ENCODE results near the gene TDRD7.

The TDRD7 gene

GRCh38 chr9:97480174-97480573 lies 68.3 kb downstream of the TDRD7 start:
- H2BK15ac ChIP-seq (ENCODE audit: low read length), result no peak overlapping the region
- no peak overlapping the region for H3K9ac ChIP-seq (ENCODE audit: low read depth, low read length, poor library complexity)
- no peak overlapping the region for H3K18ac ChIP-seq (ENCODE audit: low read length)
- no peak overlapping the region for H3K4me2 ChIP-seq (ENCODE audit: insufficient read depth, low read length, poor library complexity, severe bottlenecking)
- DNase-seq (ENCODE audit: low spot score), result no peak
- no peaks in the 10 kb centered on the region for H3K79me1 ChIP-seq (ENCODE audit: low read depth, low read length)
- H3K4me1 ChIP-seq (ENCODE audit: control insufficient read depth in 2 of 2, insufficient read depth in 1 of 2, low read depth in 1 of 2, low read length in 2 of 2), result no peaks in the 10 kb centered on the region
- H3K36me3 ChIP-seq (replicated peaks in 1 of 2; ENCODE audit: control insufficient read depth in 2 of 2, insufficient read depth in 2 of 2, low read length in 2 of 2), result no peaks in the 10 kb centered on the region
- H2AK5ac ChIP-seq (ENCODE audit: low read depth, low read length), result no peak overlapping the region
- peaks cover 0 to 2% (median 0%) of the 10 kb centered on the region in 3 experiments for H3K27me3 ChIP-seq (ENCODE audit: control insufficient read depth in 3 of 3, insufficient read depth in 3 of 3, low read depth in 1 of 3, low read length in 3 of 3)
- H3K14ac ChIP-seq (ENCODE audit: low read length), result no peak overlapping the region
- H2BK120ac ChIP-seq (ENCODE audit: low read depth, low read length), result no peak overlapping the region
- no peak overlapping the region for H3K4ac ChIP-seq (ENCODE audit: low read length)
- no peak overlapping the region for H2AFZ ChIP-seq (ENCODE audit: low read length)
- no peak overlapping the region for H2BK5ac ChIP-seq (ENCODE audit: low read length)
- no peak overlapping the region for H4K8ac ChIP-seq (ENCODE audit: low read depth, low read length)
- H3K23ac ChIP-seq (ENCODE audit: low read depth, low read length, poor library complexity), result no peak overlapping the region
- no peak overlapping the region for H3K4me3 ChIP-seq (ENCODE audit: low read length in 2 of 2)
- WGBS, 2 donors (ENCODE audit: extremely low coverage in 2 of 2, insufficient read length in 2 of 2, insufficient replicate concordance in 1 of 2), result no CpG with 5 or more reads among the region's 1 CpG
- no peak overlapping the region for H3K27ac ChIP-seq (replicated peaks; ENCODE audit: low read length)
- H4K91ac ChIP-seq (ENCODE audit: low read depth, low read length, poor library complexity), result no peak overlapping the region
- H2BK12ac ChIP-seq (ENCODE audit: low read length), result no peak overlapping the region
- H3K9me3 ChIP-seq (replicated peaks in 1 of 2; ENCODE audit: control insufficient read depth in 2 of 2, insufficient read depth in 1 of 2, low read depth in 1 of 2, low read length in 2 of 2), result peaks cover 0 to 4% of the 10 kb centered on the region in 2 donors

- Histone ChIP-seq H3K18ac (ENCODE audit: low read length) (no peak overlapping the region), H2AK5ac (ENCODE audit: low read depth, low read length) (no peak overlapping the region)
Measured at GRCh38 chr9:97480749-97481148, 68.9 kb downstream of the TDRD7 start.

DNA sequence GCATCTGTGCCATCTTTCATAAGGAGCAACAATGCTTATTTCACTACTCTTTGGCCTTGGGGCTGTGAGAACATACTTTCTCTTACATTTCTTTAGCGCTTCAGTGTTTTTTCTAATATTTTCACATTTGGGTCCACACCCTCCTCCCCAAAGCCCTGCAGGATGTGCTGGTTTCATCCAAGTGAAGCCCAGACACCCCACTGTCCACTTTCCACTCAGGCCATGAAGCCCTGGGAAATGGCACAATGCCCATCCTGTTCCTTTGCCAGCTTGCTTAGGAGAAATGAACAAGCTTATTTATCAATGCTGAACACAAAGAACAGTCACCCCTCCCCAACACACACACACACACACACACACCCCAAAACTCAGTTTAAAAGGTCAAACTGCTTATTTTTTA lies 72.2 kb downstream of the TDRD7 start:
- H3K14ac ChIP-seq (ENCODE audit: low read length), result no peak overlapping the region
- no peak overlapping the region for H2AFZ ChIP-seq (ENCODE audit: low read length)

More at GRCh38 chr9:97480749-97481148, 68.9 kb downstream of the TDRD7 start:
- Histone ChIP-seq H3K23ac (ENCODE audit: low read depth, low read length, poor library complexity) (no peak overlapping the region), H4K91ac (ENCODE audit: low read depth, low read length, poor library complexity) (no peak overlapping the region), H3K27ac (replicated peaks; ENCODE audit: low read length) (no peak overlapping the region), H2BK12ac (ENCODE audit: low read length) (no peak overlapping the region), H4K8ac (ENCODE audit: low read depth, low read length) (no peak overlapping the region), H3K4me3 (ENCODE audit: low read length in 2 of 2) (no peak overlapping the region), H3K9ac (ENCODE audit: low read depth, low read length, poor library complexity) (no peak overlapping the region), H3K4me1 (ENCODE audit: control insufficient read depth in 2 of 2, insufficient read depth in 1 of 2, low read depth in 1 of 2, low read length in 2 of 2) (no peaks in the 10 kb centered on the region), H3K27me3 (ENCODE audit: control insufficient read depth in 3 of 3, insufficient read depth in 3 of 3, low read depth in 1 of 3, low read length in 3 of 3) (peaks cover 0 to 2% (median 0%) of the 10 kb centered on the region in 3 experiments), H3K4ac (ENCODE audit: low read length) (no peak overlapping the region), H2BK5ac (ENCODE audit: low read length) (no peak overlapping the region), H3K79me1 (ENCODE audit: low read depth, low read length) (no peaks in the 10 kb centered on the region), H2BK15ac (ENCODE audit: low read length) (no peak overlapping the region), H3K36me3 (replicated peaks in 1 of 2; ENCODE audit: control insufficient read depth in 2 of 2, insufficient read depth in 2 of 2, low read length in 2 of 2) (no peaks in the 10 kb centered on the region), H3K9me3 (replicated peaks in 1 of 2; ENCODE audit: control insufficient read depth in 2 of 2, insufficient read depth in 1 of 2, low read depth in 1 of 2, low read length in 2 of 2) (peaks cover 0 to 4% of the 10 kb centered on the region in 2 donors), H2AFZ (ENCODE audit: low read length) (no peak overlapping the region), H3K4me2 (ENCODE audit: insufficient read depth, low read length, poor library complexity, severe bottlenecking) (no peak overlapping the region), H2BK120ac (ENCODE audit: low read depth, low read length) (no peak overlapping the region), H3K14ac (ENCODE audit: low read length) (no peak overlapping the region)
- no peak for DNase-seq (ENCODE audit: low spot score)
- no CpG with 5 or more reads among the region's 1 CpG for WGBS, 2 donors (ENCODE audit: extremely low coverage in 2 of 2, insufficient read length in 2 of 2, insufficient replicate concordance in 1 of 2)

DNA sequence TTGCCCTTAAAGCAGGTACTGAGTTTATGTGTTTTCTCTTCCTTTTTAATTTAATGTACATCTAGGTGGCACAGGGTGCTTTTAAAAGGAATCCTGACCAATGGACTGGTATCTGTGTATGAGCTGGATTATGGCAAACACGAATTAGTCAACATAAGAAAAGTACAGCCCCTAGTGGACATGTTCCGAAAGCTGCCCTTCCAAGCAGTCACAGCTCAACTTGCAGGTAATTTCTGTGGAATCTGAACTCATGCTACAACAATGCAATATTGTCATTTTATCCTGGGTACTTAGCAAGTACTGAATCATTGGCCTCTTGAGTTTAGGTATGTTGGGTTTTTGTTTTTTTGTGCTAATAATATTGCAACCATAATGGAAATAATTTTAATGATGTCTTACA lies 75.2 kb downstream of the TDRD7 start:
- no peaks in the 10 kb centered on the region for H3K36me3 ChIP-seq (replicated peaks in 1 of 2; ENCODE audit: control insufficient read depth in 2 of 2, insufficient read depth in 2 of 2, low read length in 2 of 2)
- no peak overlapping the region for H3K23ac ChIP-seq (ENCODE audit: low read depth, low read length, poor library complexity)
- H3K4me1 ChIP-seq (ENCODE audit: control insufficient read depth in 2 of 2, insufficient read depth in 1 of 2, low read depth in 1 of 2, low read length in 2 of 2), result no peaks in the 10 kb centered on the region
- H4K8ac ChIP-seq (ENCODE audit: low read depth, low read length), result no peak overlapping the region
- H3K79me1 ChIP-seq (ENCODE audit: low read depth, low read length), result no peaks in the 10 kb centered on the region
- no peak overlapping the region for H2AK5ac ChIP-seq (ENCODE audit: low read depth, low read length)
- no peak overlapping the region for H2BK12ac ChIP-seq (ENCODE audit: low read length)
- no peak overlapping the region for H3K27ac ChIP-seq (replicated peaks; ENCODE audit: low read length)
- DNase-seq (ENCODE audit: low spot score), result no peak
- no peak overlapping the region for H3K9ac ChIP-seq (ENCODE audit: low read depth, low read length, poor library complexity)
- no peak overlapping the region for H2AFZ ChIP-seq (ENCODE audit: low read length)
- H3K4ac ChIP-seq (ENCODE audit: low read length), result no peak overlapping the region
- H3K4me3 ChIP-seq (ENCODE audit: low read length in 2 of 2), result no peak overlapping the region
- peaks cover 0 to 2% (median 0%) of the 10 kb centered on the region in 3 experiments for H3K27me3 ChIP-seq (ENCODE audit: control insufficient read depth in 3 of 3, insufficient read depth in 3 of 3, low read depth in 1 of 3, low read length in 3 of 3)
- H2BK5ac ChIP-seq (ENCODE audit: low read length), result no peak overlapping the region
- H4K91ac ChIP-seq (ENCODE audit: low read depth, low read length, poor library complexity), result no peak overlapping the region
- no CpG with 5 or more reads among the region's 2 CpGs for WGBS, 2 donors (ENCODE audit: extremely low coverage in 2 of 2, insufficient read length in 2 of 2, insufficient replicate concordance in 1 of 2)
- H3K14ac ChIP-seq (ENCODE audit: low read length), result no peak overlapping the region
- H3K9me3 ChIP-seq (replicated peaks in 1 of 2; ENCODE audit: control insufficient read depth in 2 of 2, insufficient read depth in 1 of 2, low read depth in 1 of 2, low read length in 2 of 2), result peaks cover 0 to 4% of the 10 kb centered on the region in 2 donors
- H2BK15ac ChIP-seq (ENCODE audit: low read length), result no peak overlapping the region
- H3K18ac ChIP-seq (ENCODE audit: low read length), result no peak overlapping the region
- H3K4me2 ChIP-seq (ENCODE audit: insufficient read depth, low read length, poor library complexity, severe bottlenecking), result no peak overlapping the region
- H2BK120ac ChIP-seq (ENCODE audit: low read depth, low read length), result no peak overlapping the region

More for the DNA sequence above, 72.2 kb downstream of the TDRD7 start:
- no peak overlapping the region for H2BK12ac ChIP-seq (ENCODE audit: low read length)
- H3K27ac ChIP-seq (replicated peaks; ENCODE audit: low read length), result no peak overlapping the region
- H3K4ac ChIP-seq (ENCODE audit: low read length), result no peak overlapping the region
- H3K79me1 ChIP-seq (ENCODE audit: low read depth, low read length), result no peaks in the 10 kb centered on the region
- H3K18ac ChIP-seq (ENCODE audit: low read length), result no peak overlapping the region
- no peak for DNase-seq (ENCODE audit: low spot score)
- H3K4me1 ChIP-seq (ENCODE audit: control insufficient read depth in 2 of 2, insufficient read depth in 1 of 2, low read depth in 1 of 2, low read length in 2 of 2), result no peaks in the 10 kb centered on the region
- no peak overlapping the region for H2BK120ac ChIP-seq (ENCODE audit: low read depth, low read length)
- WGBS, 2 donors (ENCODE audit: extremely low coverage in 2 of 2, insufficient read length in 2 of 2, insufficient replicate concordance in 1 of 2), result no CpG with 5 or more reads among the region's 1 CpG
- no peak overlapping the region for H3K4me3 ChIP-seq (ENCODE audit: low read length in 2 of 2)
- peaks cover 0 to 4% of the 10 kb centered on the region in 2 donors for H3K9me3 ChIP-seq (replicated peaks in 1 of 2; ENCODE audit: control insufficient read depth in 2 of 2, insufficient read depth in 1 of 2, low read depth in 1 of 2, low read length in 2 of 2)
- H3K36me3 ChIP-seq (replicated peaks in 1 of 2; ENCODE audit: control insufficient read depth in 2 of 2, insufficient read depth in 2 of 2, low read length in 2 of 2), result no peaks in the 10 kb centered on the region
- no peak overlapping the region for H3K23ac ChIP-seq (ENCODE audit: low read depth, low read length, poor library complexity)
- no peak overlapping the region for H3K9ac ChIP-seq (ENCODE audit: low read depth, low read length, poor library complexity)
- H3K27me3 ChIP-seq (ENCODE audit: control insufficient read depth in 3 of 3, insufficient read depth in 3 of 3, low read depth in 1 of 3, low read length in 3 of 3), result peaks cover 0 to 2% (median 0%) of the 10 kb centered on the region in 3 experiments
- no peak overlapping the region for H2BK15ac ChIP-seq (ENCODE audit: low read length)
- no peak overlapping the region for H3K4me2 ChIP-seq (ENCODE audit: insufficient read depth, low read length, poor library complexity, severe bottlenecking)
- H2BK5ac ChIP-seq (ENCODE audit: low read length), result no peak overlapping the region
- no peak overlapping the region for H2AK5ac ChIP-seq (ENCODE audit: low read depth, low read length)
- H4K8ac ChIP-seq (ENCODE audit: low read depth, low read length), result no peak overlapping the region
- no peak overlapping the region for H4K91ac ChIP-seq (ENCODE audit: low read depth, low read length, poor library complexity)
